ENCODE results near the gene CNTNAP2. TPM values are rescaled to one million over a fixed set of nuclear protein-coding genes. Genes with fewer than 3 reads are reported as not detected.

The CNTNAP2 gene
- total and polyA plus RNA-seq, 2 of the 8 experiments (the other 6 are each of a cell fraction or from before 2014, with no cell fraction given): 27.9 to 71.0 TPM

DNA sequence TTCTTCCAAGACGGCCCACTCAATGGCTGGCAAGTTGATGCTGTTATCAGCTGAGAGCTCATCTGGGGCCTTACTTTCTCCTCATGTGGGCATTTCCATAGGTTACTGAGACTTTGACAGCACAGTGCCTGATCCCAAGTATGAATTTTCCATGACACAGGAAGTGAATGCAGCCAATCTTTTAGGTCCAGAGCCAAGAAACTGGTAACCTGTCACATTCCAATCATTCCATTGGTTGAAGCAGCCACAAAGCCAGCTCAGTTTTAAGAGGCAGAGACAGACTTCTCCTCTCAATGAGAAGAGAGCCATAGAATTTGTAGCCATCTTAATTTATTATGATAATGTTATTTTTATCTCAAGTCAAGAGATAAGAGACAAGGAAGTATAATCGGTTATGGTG is 775.5 kb downstream of the CNTNAP2 start:
- H3K4me2 ChIP-seq (ENCODE audit: insufficient read depth in 1 of 2, low read depth in 2 of 2, low read length in 2 of 2): no peak overlapping the region
- no peak overlapping the region for H3K23ac ChIP-seq (ENCODE audit: insufficient read length)
- H3K9ac ChIP-seq (replicated peaks in 1 of 4; ENCODE audit: extremely low read depth in 1 of 4, low read depth in 3 of 4, low read length in 3 of 4): no peak overlapping the region
- CTCF ChIA-PET (ENCODE audit: partially characterized antibody): interaction anchor here (1.6 kb wide), 1 partner anchor 119 kb away, joined by 5 read pairs; no protein-coding TSS in a partner anchor
- no peak overlapping the region for H4K5ac ChIP-seq (ENCODE audit: insufficient read length, low read depth, low read length)
- no peaks in the 10 kb centered on the region; the same call in 1 of the 2 replicates for H3K23me2 ChIP-seq (ENCODE audit: low read depth, low read length)
- H2AK5ac ChIP-seq (ENCODE audit: low read depth, low read length): no peak overlapping the region
- no peak overlapping the region for H2BK120ac ChIP-seq (replicated peaks; ENCODE audit: low read depth, low read length)
- H3K79me1 ChIP-seq (ENCODE audit: low read depth, low read length): no peaks in the 10 kb centered on the region
- peaks cover 0 to 2% (median 0%) of the 10 kb centered on the region in 4 experiments; a peak in 1 of 7 replicates for H3K4me1 ChIP-seq (replicated peaks in 1 of 4; ENCODE audit: control insufficient read depth in 3 of 4, insufficient read depth in 4 of 4, low read length in 3 of 4)
- H3K14ac ChIP-seq (ENCODE audit: insufficient read length): no peak overlapping the region
- H3K56ac ChIP-seq (replicated peaks; ENCODE audit: insufficient read length, low read depth, low read length): no peak overlapping the region
- 98% methylated on average over 2 of the region's 2 CpGs; no CpG with 5 or more reads in 1 of the 2 experiments for WGBS, 2 experiments (ENCODE audit: extremely low coverage in 1 of 2, insufficient coverage in 1 of 2, insufficient read length in 1 of 2, insufficient replicate concordance in 2 of 2, low coverage in 1 of 2, low lambda C conversion rate in 2 of 2, missing lambda C conversion rate in 1 of 2)
- no peak for TF ChIP-seq CBX5 (IDR thresholded peaks at IDR 0.05; ENCODE audit: low read depth, low read length)
- TF ChIP-seq TEAD4 (IDR thresholded peaks at IDR 0.05; ENCODE audit: low read depth, low read length): peak; percentile 62; the same call in 1 of the 2 replicates
- no peak for TF ChIP-seq TAF7 (optimal IDR thresholded peaks at IDR 0.05; ENCODE audit: borderline replicate concordance, low read depth, low read length)
- TF ChIP-seq FOSL1 (IDR thresholded peaks at IDR 0.05; ENCODE audit: insufficient read depth, low read depth, low read length): no peak
- H2BK20ac ChIP-seq (ENCODE audit: low read length): no peak overlapping the region
- H3K4ac ChIP-seq (replicated peaks; ENCODE audit: insufficient read length, low read depth, low read length): no peak overlapping the region
- H2AFZ ChIP-seq (ENCODE audit: low read length): no peak overlapping the region
- H4K20me1 ChIP-seq (replicated peaks in 1 of 2; ENCODE audit: control insufficient read depth in 1 of 2, insufficient read depth in 2 of 2, low read length in 2 of 2): no peaks in the 10 kb centered on the region
- peak overlapping the region; percentile 34; the same call in 1 of the 2 replicates for H3K18ac ChIP-seq (ENCODE audit: extremely low read depth, low read length)
- H4K8ac ChIP-seq (ENCODE audit: extremely low read depth, insufficient read depth, low read length): no peak overlapping the region
- POLR2A ChIA-PET (ENCODE audit: partially characterized antibody): no interaction called here
- DNase-seq (ENCODE audit: low read depth in 1 of 2, low spot score in 2 of 2): no peak
- H3K4me3 ChIP-seq (ENCODE audit: extremely low read depth in 1 of 4, insufficient read depth in 2 of 4, low read depth in 3 of 4, low read length in 4 of 4): no peak overlapping the region
- H2BK12ac ChIP-seq (ENCODE audit: low read depth, low read length): no peak overlapping the region
- no peaks in the 10 kb centered on the region for H3K79me2 ChIP-seq (ENCODE audit: control insufficient read depth in 1 of 2, insufficient read depth in 2 of 2, low read length in 2 of 2)
- FAIRE-seq: no peak
- no peak overlapping the region for H2BK5ac ChIP-seq (ENCODE audit: low read depth, low read length)
- H3K36me3 ChIP-seq (ENCODE audit: control insufficient read depth in 2 of 4, insufficient read depth in 4 of 4, low read length in 3 of 4): no peaks in the 10 kb centered on the region
- no peak overlapping the region for H4K91ac ChIP-seq (replicated peaks; ENCODE audit: insufficient read length, low read length)
- H3K27me3 ChIP-seq (replicated peaks in 1 of 4; ENCODE audit: control insufficient read depth in 3 of 4, extremely low read depth in 1 of 4, insufficient read depth in 3 of 4, low read length in 3 of 4): no peaks in the 10 kb centered on the region
- no peak overlapping the region for H2BK15ac ChIP-seq (ENCODE audit: low read length)
- no peak overlapping the region for H3K27ac ChIP-seq (ENCODE audit: low read depth, low read length)
- no peaks in the 10 kb centered on the region for H3K9me3 ChIP-seq (ENCODE audit: insufficient read depth in 2 of 2, low read depth in 1 of 2, low read length in 1 of 2)
